HG03025 (cell line): ENCODE results near the gene TPPP2.

Experiments
- ATAC-seq: cut with Tn5 transposase; IDR thresholded peaks from one replicate; pipeline ENCODE4 v1.9.1; 2021; ENCODE audit warnings: mild to moderate bottlenecking, moderate library complexity; ENCODE audit not compliant: unreplicated experiment, low FRiP score

The TPPP2 gene

GRCh38 chr14:21073921-21074320, 43.9 kb downstream of the TPPP2 start:
- no peak for ATAC-seq

- no peak for ATAC-seq
These were observed 44.6 kb downstream of the TPPP2 start for GRCh38 chr14:21074398-21075272.

- no peak for ATAC-seq
These were observed 45.9 kb downstream of the TPPP2 start for GRCh38 chr14:21075719-21076437.

GRCh38 chr14:21077672-21078071, 47.7 kb downstream of the TPPP2 start:
- no peak for ATAC-seq

GRCh38 chr14:21078287-21078686, 48.3 kb downstream of the TPPP2 start:
- no peak for ATAC-seq

- ATAC-seq = no peak
These were observed 48.7 kb downstream of the TPPP2 start for GRCh38 chr14:21078726-21079125.

- ATAC-seq = no peak
These were observed 51.6 kb downstream of the TPPP2 start for GRCh38 chr14:21081521-21082142.
